Motor neuron (in vitro differentiated cells): Measurements from ENCODE around the gene ADCY5. TPM values are rescaled to one million over a fixed set of nuclear protein-coding genes. Genes with fewer than 3 reads are reported as not detected.

Source experiments
- ATAC-seq, 8 experiments: fragments of 200-7000 bp; cut with Tn5 transposase; replicated peaks in 6 of 8; 2 replicates each; pipeline ENCODE4 v1.8.0; 2021; ENCODE audit warnings: mild to moderate bottlenecking in 8 of 8, moderate library complexity in 8 of 8
- H3K27ac ChIP-seq, 2 donors: fragments of 250-450 bp; sonication (Bioruptor Pico); 2 replicates each; pipeline ENCODE4 v1.9.0; 2021; ENCODE audit warnings: antibody characterized with exemption in 2 of 2, mild to moderate bottlenecking in 2 of 2, moderate library complexity in 1 of 2
- H3K4me1 ChIP-seq, 2 donors: fragments of 250-450 bp; sonication (Bioruptor Pico); replicated peaks in 1 of 2; 2 replicates each; pipeline ENCODE4 v1.6.1; 2021; ENCODE audit warnings: antibody characterized with exemption in 2 of 2, mild to moderate bottlenecking in 2 of 2, moderate library complexity in 1 of 2
- H3K4me3 ChIP-seq, 5 donors: fragments of 250-450 bp; sonication (Bioruptor Pico); 2 replicates each; pipeline ENCODE4 v1.9.0; 2021; ENCODE audit warnings: antibody characterized with exemption in 5 of 5, mild to moderate bottlenecking in 5 of 5, moderate library complexity in 4 of 5
- WGBS, 10 experiments: fragments of 450-650 bp; shearing (Covaris generic); methylation state at CpG; one replicate each; pipeline ENCODE4 v1.0.0; 2022; 5-methylcytosine and 5-hydroxymethylcytosine counted together
- in situ Hi-C, 9 experiments: fragments of 400-800 bp; cut with MboI; loops; one replicate each; pipeline ENCODE4 v1.15.0; 2021; ENCODE audit warnings: low sequenced_read_pairs in 9 of 9, low pct_unique_long_range_greater_than_20kb in 2 of 9; ENCODE audit not compliant: unreplicated experiment in 9 of 9
- total RNA-seq, 8 experiments: library from RNA; unstranded; fragments of 300-600 nt; gene quantifications; 2 replicates each; pipeline versions ENCODE4 v1.2.3 to v1.2.4, GENCODE V29; 2022

The ADCY5 gene
- total RNA-seq, 8 experiments from 2014 or later = 0.49 to 14.4 (median 8.2) TPM

- H3K27ac ChIP-seq = no peak overlapping the region
- no peak overlapping the region for H3K4me3 ChIP-seq
- 40 to 100% (median 90%) methylated on average over 1 to 3 of the region's 5 CpGs; no CpG with 5 or more reads in 4 of the 10 experiments for WGBS, 10 experiments
- peaks cover 2 to 7% of the 10 kb centered on the region in 2 donors for H3K4me1 ChIP-seq
- ATAC-seq = no peak
- in situ Hi-C loops = no loop called here
These were observed 26.4 kb downstream of the ADCY5 start for GRCh38 chr3:123422457-123422856.

GRCh38 chr3:123421353-123422174, 27.3 kb downstream of the ADCY5 start:
- Histone ChIP-seq H3K27ac (no peak overlapping the region), H3K4me1 (peaks cover 2 to 7% of the 10 kb centered on the region in 2 donors), H3K4me3 (no peak overlapping the region)
- peak in 5 of 8 experiments; percentile 44 to 74 (median 63) for ATAC-seq
- WGBS, 10 experiments = 0 to 100% (median 70%) methylated on average over 1 to 4 of the region's 6 CpGs; no CpG with 5 or more reads in 1 of the 10 experiments
- in situ Hi-C loops = no loop called here

- in situ Hi-C loops = no loop called here
- H3K4me3 ChIP-seq = no peak overlapping the region
These were observed 28.4 kb downstream of the ADCY5 start for GRCh38 chr3:123420416-123420968.

GRCh38 chr3:123419850-123420297, 29.0 kb downstream of the ADCY5 start:
- peak in 7 of 8 experiments; percentile 38 to 90 (median 80) for ATAC-seq
- peaks cover 2 to 7% of the 10 kb centered on the region in 2 donors for H3K4me1 ChIP-seq
- in situ Hi-C loops = no loop called here
- 40 to 100% (median 72%) methylated on average over 1 to 3 of the region's 7 CpGs; no CpG with 5 or more reads in 5 of the 10 experiments for WGBS, 10 experiments
- H3K27ac ChIP-seq = no peak overlapping the region
- H3K4me3 ChIP-seq = no peak overlapping the region

More at GRCh38 chr3:123420416-123420968, 28.4 kb downstream of the ADCY5 start:
- WGBS, 10 experiments = 33 to 92% (median 76%) methylated on average over 1 to 5 of the region's 8 CpGs; no CpG with 5 or more reads in 3 of the 10 experiments
- ATAC-seq = peak in 2 of 8 experiments; percentile 5 to 20
- Histone ChIP-seq H3K4me1 (peaks cover 2 to 7% of the 10 kb centered on the region in 2 donors), H3K27ac (no peak overlapping the region)

GRCh38 chr3:123419181-123419849, 29.6 kb downstream of the ADCY5 start:
- H3K4me1 ChIP-seq = peaks cover 2 to 7% of the 10 kb centered on the region in 2 donors
- no peak overlapping the region for H3K27ac ChIP-seq
- H3K4me3 ChIP-seq = no peak overlapping the region
- ATAC-seq = peak in 2 of 8 experiments; percentile 12 to 18
- WGBS, 10 experiments = 0 to 100% (median 67%) methylated on average over 1 to 11 of the region's 20 CpGs; no CpG with 5 or more reads in 2 of the 10 experiments
- in situ Hi-C loops = no loop called here

GRCh38 chr3:123416647-123417046, 32.2 kb downstream of the ADCY5 start:
- Histone ChIP-seq H3K4me1 (peaks cover under 1 to 12% of the 10 kb centered on the region in 2 donors), H3K27ac (no peak overlapping the region), H3K4me3 (no peak overlapping the region)
- in situ Hi-C loops = no loop called here
- WGBS, 10 experiments = 47 to 100% (median 100%) methylated on average over 1 to 4 of the region's 6 CpGs; no CpG with 5 or more reads in 3 of the 10 experiments
- no peak for ATAC-seq

- 57 to 100% (median 80%) methylated on average over 1 of the region's 4 CpGs; no CpG with 5 or more reads in 7 of the 10 experiments for WGBS, 10 experiments
- H3K4me1 ChIP-seq = peaks cover 0 to 13% of the 10 kb centered on the region in 2 donors
- in situ Hi-C loops = no loop called here
- ATAC-seq = no peak
- H3K27ac ChIP-seq = no peak overlapping the region
- H3K4me3 ChIP-seq = no peak overlapping the region
These were observed 32.7 kb downstream of the ADCY5 start for GRCh38 chr3:123416173-123416572.

GRCh38 chr3:123414973-123415775, 33.7 kb downstream of the ADCY5 start:
- H3K4me3 ChIP-seq = no peak overlapping the region
- in situ Hi-C loops = no loop called here
- WGBS, 10 experiments = 0 to 85% (median 65%) methylated on average over 1 to 15 of the region's 18 CpGs; no CpG with 5 or more reads in 1 of the 10 experiments
- H3K4me1 ChIP-seq = peaks cover 3 to 16% of the 10 kb centered on the region in 2 donors
- no peak for ATAC-seq
- H3K27ac ChIP-seq = no peak overlapping the region

GRCh38 chr3:123412811-123413604, 35.9 kb downstream of the ADCY5 start:
- peak in 7 of 8 experiments; percentile 15 to 62 (median 53) for ATAC-seq

GRCh38 chr3:123412076-123412475, 36.8 kb downstream of the ADCY5 start:
- Histone ChIP-seq H3K27ac (no peak overlapping the region), H3K4me3 (no peak overlapping the region), H3K4me1 (peaks cover 15 to 28% of the 10 kb centered on the region in 2 donors)
- no peak for ATAC-seq
- in situ Hi-C loops = no loop called here
- WGBS, 10 experiments = 40 to 100% (median 90%) methylated on average over 1 to 6 of the region's 9 CpGs; no CpG with 5 or more reads in 4 of the 10 experiments

More at GRCh38 chr3:123412811-123413604, 35.9 kb downstream of the ADCY5 start:
- Histone ChIP-seq H3K4me1 (peaks cover 15 to 28% of the 10 kb centered on the region in 2 donors), H3K4me3 (no peak overlapping the region), H3K27ac (no peak overlapping the region)
- WGBS, 10 experiments = 20 to 87% (median 75%) methylated on average over 1 to 18 of the region's 21 CpGs; no CpG with 5 or more reads in 4 of the 10 experiments
- in situ Hi-C loops = no loop called here

- 0 to 93% (median 87%) methylated on average over 1 to 3 of the region's 9 CpGs; no CpG with 5 or more reads in 4 of the 10 experiments for WGBS, 10 experiments
- H3K27ac ChIP-seq = no peak overlapping the region
- in situ Hi-C loops = no loop called here
- peak in 2 of 8 experiments; percentile 16 to 27 for ATAC-seq
- no peak overlapping the region for H3K4me3 ChIP-seq
- H3K4me1 ChIP-seq = peaks cover 15 to 28% of the 10 kb centered on the region in 2 donors
These were observed 37.4 kb downstream of the ADCY5 start for GRCh38 chr3:123411340-123412040.
